Measurements from ENCODE around the gene ZNF618. TPM values are rescaled to one million over a fixed set of nuclear protein-coding genes. Genes with fewer than 3 reads are reported as not detected.

ZNF618 gene
- total RNA-seq, 2 donors from 2014 or later, result 3.1 to 3.3 TPM

GRCh38 chr9:113882181-113882580, 6.1 kb downstream of the ZNF618 start:
- Histone ChIP-seq H3K4me3 (no peak overlapping the region), H3K9me3 (no peaks in the 10 kb centered on the region), H3K27me3 (no peaks in the 10 kb centered on the region), H3K36me3 (no peaks in the 10 kb centered on the region), H3K9ac (ENCODE audit: low read depth in 2 of 2, low read length in 2 of 2) (no peak overlapping the region), H3K4me1 (no peaks in the 10 kb centered on the region), H3K27ac (no peak overlapping the region)
- DNase-seq, result no peak
- TF ChIP-seq, protein P1, sequence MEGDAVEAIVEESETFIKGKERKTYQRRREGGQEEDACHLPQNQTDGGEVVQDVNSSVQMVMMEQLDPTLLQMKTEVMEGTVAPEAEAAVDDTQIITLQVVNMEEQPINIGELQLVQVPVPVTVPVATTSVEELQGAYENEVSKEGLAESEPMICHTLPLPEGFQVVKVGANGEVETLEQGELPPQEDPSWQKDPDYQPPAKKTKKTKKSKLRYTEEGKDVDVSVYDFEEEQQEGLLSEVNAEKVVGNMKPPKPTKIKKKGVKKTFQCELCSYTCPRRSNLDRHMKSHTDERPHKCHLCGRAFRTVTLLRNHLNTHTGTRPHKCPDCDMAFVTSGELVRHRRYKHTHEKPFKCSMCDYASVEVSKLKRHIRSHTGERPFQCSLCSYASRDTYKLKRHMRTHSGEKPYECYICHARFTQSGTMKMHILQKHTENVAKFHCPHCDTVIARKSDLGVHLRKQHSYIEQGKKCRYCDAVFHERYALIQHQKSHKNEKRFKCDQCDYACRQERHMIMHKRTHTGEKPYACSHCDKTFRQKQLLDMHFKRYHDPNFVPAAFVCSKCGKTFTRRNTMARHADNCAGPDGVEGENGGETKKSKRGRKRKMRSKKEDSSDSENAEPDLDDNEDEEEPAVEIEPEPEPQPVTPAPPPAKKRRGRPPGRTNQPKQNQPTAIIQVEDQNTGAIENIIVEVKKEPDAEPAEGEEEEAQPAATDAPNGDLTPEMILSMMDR (IDR thresholded peaks at IDR 0.05), result no peak
- intact Hi-C loops (cut with DNase I), result no loop called here

DNA sequence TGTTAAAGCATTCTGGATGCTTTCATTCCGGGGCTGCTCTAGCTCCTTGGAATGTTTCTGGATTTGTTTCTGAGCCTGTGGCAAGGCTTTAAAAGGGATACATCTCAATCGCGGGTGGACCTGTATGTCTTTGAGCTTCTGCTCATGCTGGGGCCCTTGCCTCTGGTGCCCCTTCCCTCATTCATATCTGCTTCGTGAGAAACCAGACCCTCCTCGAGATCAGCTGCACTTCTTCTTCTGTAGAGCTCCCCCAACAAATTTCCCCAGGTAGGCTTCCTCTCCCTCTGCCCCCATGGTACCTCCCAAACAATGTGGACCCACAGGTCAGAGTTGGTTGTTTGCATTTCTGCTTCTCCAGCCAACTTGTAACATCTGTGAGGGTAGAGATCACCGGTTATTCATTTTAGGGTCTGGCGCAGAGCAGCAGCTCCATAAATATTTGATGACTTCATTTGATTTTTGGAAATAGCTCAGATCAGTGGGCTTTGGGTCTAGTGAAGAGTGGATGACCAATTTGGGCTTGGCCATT, 6.6 kb downstream of the ZNF618 start:
- Histone ChIP-seq H3K27me3 (no peaks in the 10 kb centered on the region), H3K27ac (no peak overlapping the region), H3K9ac (ENCODE audit: low read depth in 2 of 2, low read length in 2 of 2) (no peak overlapping the region), H3K9me3 (no peaks in the 10 kb centered on the region), H3K4me1 (no peaks in the 10 kb centered on the region), H3K36me3 (no peaks in the 10 kb centered on the region), H3K4me3 (no peak overlapping the region)
- no peak for DNase-seq
- intact Hi-C loops (cut with DNase I), result no loop called here
- TF ChIP-seq, protein P1 (IDR thresholded peaks at IDR 0.05), result no peak

GRCh38 chr9:113885183-113886025, 9.3 kb downstream of the ZNF618 start:
- DNase-seq, result no peak
- Histone ChIP-seq H3K36me3 (no peaks in the 10 kb centered on the region), H3K4me1 (no peaks in the 10 kb centered on the region), H3K4me3 (no peak overlapping the region), H3K9me3 (no peaks in the 10 kb centered on the region), H3K27ac (no peak overlapping the region), H3K27me3 (no peaks in the 10 kb centered on the region), H3K9ac (ENCODE audit: low read depth in 2 of 2, low read length in 2 of 2) (no peak overlapping the region)
- intact Hi-C loops (cut with DNase I), result no loop called here
- TF ChIP-seq, protein P1 (IDR thresholded peaks at IDR 0.05), result no peak

DNA sequence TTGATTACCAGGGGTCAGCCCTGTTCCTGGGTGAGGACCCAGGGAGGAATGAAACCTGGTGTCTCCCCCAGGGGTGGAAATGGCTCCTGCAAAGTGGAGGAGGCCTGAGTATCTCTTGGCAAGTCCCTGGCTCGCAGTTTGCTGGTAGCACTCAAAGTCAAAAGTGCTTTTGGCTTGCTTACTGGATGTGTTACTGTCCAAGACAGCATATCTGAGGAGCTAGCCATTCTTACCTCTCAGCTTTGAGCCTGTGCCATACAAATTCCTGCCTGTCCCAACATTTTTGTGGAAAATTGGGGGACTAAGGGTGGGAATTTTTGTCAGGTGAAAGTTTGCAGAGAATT, 9.9 kb downstream of the ZNF618 start:
- no peaks in the 10 kb centered on the region for H3K9me3 ChIP-seq
- H3K27me3 ChIP-seq, result no peaks in the 10 kb centered on the region
- no peaks in the 10 kb centered on the region for H3K36me3 ChIP-seq
- intact Hi-C loops (cut with DNase I), result no loop called here
- no peak overlapping the region for H3K9ac ChIP-seq (ENCODE audit: low read depth in 2 of 2, low read length in 2 of 2)
- no peak overlapping the region for H3K4me3 ChIP-seq
- H3K27ac ChIP-seq, result no peak overlapping the region
- no peak for DNase-seq
- TF ChIP-seq, protein P1 (IDR thresholded peaks at IDR 0.05), result no peak
- no peaks in the 10 kb centered on the region for H3K4me1 ChIP-seq

DNA sequence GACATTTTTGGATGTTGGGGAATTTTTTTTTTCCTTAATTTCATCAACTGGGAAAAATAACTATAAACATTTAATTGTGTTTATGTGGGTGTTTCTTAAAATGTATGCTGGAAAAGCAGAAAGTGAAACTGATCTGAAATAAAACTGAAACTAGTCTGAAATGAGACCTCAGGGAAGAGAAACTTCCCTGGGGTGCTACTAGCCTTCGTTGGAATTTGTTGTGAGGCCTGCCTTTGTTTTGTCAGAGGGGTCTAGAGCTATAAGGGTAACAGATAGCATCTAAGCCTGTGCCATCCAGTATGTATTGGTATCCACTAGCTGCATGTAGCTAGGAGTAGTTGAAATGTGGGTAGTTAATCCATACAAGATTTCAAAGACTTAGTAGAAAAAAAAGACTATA, 10.4 kb downstream of the ZNF618 start:
- Histone ChIP-seq H3K9ac (ENCODE audit: low read depth in 2 of 2, low read length in 2 of 2) (no peak overlapping the region), H3K4me1 (no peaks in the 10 kb centered on the region), H3K9me3 (no peaks in the 10 kb centered on the region), H3K27ac (no peak overlapping the region), H3K4me3 (no peak overlapping the region), H3K36me3 (no peaks in the 10 kb centered on the region), H3K27me3 (no peaks in the 10 kb centered on the region)
- DNase-seq, result no peak
- intact Hi-C loops (cut with DNase I), result no loop called here
- TF ChIP-seq, protein P1 (IDR thresholded peaks at IDR 0.05), result no peak
